CD4-positive, alpha-beta T cell treated with Interleukin-12 subunit alpha and Interleukin-12 subunit beta, for 1 hour (primary cell): ENCODE results near the gene USP7.
A peak's percentile ranks its signal among the peaks of the same experiment; 100 is the strongest.

ENCODE experiments used
- DNase-seq: peaks from one replicate; pipeline ENCODE4 v3.0.0-alpha.2; 2020

The USP7 gene

GRCh38 chr16:8950580-8951077 is 13.1 kb downstream of the USP7 start:
- DNase-seq: no peak

DNA sequence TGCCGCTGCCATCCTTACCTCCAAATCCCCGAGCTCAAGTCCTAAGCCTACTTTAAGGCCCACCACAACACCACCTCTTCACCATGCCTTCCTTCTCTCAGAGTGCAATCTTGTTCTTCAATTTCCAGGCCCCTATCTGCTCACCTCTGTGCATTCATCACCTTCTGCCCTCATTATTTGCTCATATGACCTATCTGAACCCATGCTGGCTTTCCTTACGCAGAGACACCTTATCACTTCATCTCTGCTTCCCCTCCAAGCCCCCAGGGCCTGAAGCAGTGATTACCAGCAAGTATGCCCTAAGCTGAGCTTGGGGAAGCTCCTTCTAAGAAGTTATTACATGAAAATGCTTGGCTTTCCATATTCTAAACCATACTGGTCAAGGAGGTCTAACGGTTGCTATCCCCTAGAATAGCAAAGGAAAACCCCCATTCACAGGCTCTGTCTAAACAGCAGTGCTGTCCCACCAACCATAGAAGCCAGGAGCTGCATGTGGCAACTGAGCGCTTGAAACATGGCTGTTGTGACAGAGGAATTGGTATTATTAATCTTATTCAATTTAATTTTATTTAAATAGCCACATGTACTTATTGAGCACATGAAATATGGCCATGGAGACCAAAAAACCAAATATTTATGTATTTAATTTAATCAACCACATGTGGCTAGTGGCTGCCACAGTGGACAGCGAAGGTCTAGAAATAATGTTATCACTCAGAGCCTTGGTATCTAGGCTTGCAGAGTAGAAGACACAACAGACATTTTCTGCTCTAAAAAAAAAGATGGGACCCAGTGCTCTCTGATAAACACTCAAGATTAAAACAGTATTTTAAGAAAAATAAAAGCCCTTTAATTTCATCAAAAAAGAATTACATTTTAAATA is 13.9 kb downstream of the USP7 start:
- DNase-seq: no peak

GRCh38 chr16:8948831-8949230 is 14.9 kb downstream of the USP7 start:
- no peak for DNase-seq

GRCh38 chr16:8948069-8948593 is 15.6 kb downstream of the USP7 start:
- DNase-seq: no peak

GRCh38 chr16:8946544-8946943 is 17.2 kb downstream of the USP7 start:
- DNase-seq: no peak

- DNase-seq: no peak
These were observed 17.9 kb downstream of the USP7 start for GRCh38 chr16:8945626-8946296.

DNA sequence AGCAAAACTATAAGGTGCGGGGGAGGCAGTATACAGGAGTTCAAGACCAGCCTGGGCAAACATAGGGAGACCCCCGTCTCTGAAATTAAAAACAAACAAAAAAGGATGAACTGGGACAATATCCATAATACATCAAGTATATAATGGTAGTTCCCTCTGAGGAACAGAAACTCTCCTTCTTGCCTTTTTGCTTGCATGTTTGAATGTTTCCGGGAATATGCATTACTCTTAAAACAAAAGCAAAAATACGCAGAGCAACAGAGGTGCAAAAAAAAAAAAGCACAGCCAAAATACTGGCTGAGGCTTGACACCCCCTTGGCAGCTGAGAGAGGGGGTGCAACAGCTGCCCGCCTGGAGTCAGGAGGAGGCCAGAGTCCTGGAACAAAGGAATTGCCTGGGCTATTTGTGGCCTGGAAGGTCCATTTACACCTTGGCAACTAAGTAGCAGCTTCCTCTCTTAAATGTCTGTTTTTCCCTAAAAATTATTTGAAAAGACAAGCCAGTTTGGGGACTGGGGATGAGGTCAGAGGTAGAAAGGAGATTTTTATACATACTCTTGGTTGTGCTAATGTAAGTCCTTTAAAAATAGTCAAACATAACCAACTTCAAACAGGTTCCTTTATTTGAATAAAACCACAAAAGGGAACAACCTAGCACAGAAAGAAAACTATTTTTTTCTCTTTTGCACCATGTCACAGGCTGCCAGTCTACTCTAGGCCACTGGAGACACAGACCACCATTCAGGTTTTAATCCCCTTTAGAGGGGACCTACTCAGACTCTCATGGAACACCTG is 19.5 kb downstream of the USP7 start:
- DNase-seq: no peak

GRCh38 chr16:8943001-8943763 is 20.5 kb downstream of the USP7 start:
- no peak for DNase-seq

DNA sequence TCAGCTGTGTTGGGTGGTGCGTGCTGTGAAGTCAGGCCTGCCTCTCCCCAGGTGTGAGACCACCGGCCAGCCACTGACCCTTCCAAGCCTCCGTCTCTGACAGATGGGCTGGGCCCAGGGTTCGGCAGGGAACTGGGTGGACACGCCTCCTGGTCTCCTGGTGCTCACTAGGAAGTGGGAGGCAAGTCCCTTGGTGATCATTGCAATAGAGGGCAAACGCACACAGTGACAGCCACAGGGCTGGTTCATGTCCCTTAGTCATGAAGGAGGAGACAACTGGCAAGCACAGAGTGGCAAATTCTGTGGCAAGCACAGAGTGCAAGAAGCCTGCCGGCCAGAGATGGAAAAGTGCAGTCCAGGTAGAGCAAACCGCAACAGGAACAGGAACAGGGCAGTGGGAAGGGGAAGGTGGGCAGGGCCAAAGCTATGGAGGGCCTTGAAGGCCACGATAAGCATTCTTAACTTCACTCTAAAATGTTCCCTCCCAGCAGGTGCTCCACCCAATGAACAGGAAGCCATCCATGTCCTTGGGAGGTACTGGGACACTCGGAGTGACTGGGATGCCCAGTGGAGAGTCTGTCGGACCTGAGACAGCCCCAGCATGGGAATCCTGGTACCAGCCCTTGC is 21.9 kb downstream of the USP7 start:
- no peak for DNase-seq

GRCh38 chr16:8937803-8938202 is 25.9 kb downstream of the USP7 start:
- no peak for DNase-seq

DNA sequence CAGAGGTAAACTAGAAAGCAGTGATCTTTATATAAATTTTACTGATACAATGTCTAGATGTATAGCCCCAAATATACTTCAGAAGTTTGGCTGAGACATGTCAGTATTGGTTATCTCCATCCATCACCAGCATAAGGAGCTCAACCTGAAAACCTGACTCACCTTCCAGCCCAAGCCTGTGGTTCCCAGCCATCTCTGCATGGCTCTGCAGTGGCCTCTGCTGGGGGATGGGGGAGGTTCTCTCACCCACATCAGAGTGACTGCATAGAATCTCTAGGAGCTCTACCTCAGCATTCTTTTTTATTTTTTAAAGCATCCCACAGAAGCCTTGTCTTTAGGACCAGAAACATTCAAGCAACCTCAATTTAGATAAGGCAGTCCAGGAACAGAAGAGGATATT is 27.3 kb downstream of the USP7 start:
- DNase-seq: peak; percentile 75

- DNase-seq: peak; percentile 21
These were observed 27.7 kb downstream of the USP7 start for GRCh38 chr16:8935989-8936388.

GRCh38 chr16:8934601-8935000 is 29.1 kb downstream of the USP7 start:
- DNase-seq: no peak

GRCh38 chr16:8931859-8932258 is 31.8 kb downstream of the USP7 start:
- DNase-seq: peak; percentile 58

DNA sequence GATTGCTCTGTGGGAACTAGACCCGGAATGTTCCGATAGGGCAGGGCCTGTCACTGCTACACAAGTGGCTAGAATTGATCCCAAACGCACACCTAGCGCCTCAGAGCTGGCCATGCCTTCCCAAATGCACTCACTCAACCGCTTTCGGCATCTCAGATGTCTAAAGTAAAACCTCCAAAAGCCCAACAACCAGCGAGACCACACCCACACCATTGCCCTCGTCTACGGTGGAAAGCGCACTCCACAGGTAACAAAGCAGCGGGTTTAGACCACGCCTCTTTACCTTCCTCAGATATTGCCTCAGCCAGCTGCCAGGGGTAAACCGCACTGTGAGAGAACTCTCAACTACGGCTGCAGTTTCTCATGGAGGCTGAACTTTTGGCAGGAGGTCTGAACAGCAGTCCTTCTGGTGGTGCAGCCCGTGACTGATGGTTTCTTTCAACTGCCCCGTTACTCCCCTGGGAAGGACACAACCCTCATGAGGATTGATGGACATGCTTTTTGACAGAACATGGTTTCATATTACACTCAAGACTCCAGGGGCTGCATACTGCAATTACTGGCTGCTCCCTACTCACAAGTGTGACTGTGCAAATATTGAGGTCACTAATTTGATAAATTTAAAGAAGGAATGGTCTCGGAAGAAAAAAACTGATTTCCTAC is 34.5 kb downstream of the USP7 start:
- DNase-seq: no peak

GRCh38 chr16:8928467-8928957 is 35.2 kb downstream of the USP7 start:
- DNase-seq: no peak

- DNase-seq: no peak
These were observed 36.9 kb downstream of the USP7 start for GRCh38 chr16:8926827-8927226.

- DNase-seq: no peak
These were observed 38.3 kb downstream of the USP7 start for GRCh38 chr16:8925455-8925854.

DNA sequence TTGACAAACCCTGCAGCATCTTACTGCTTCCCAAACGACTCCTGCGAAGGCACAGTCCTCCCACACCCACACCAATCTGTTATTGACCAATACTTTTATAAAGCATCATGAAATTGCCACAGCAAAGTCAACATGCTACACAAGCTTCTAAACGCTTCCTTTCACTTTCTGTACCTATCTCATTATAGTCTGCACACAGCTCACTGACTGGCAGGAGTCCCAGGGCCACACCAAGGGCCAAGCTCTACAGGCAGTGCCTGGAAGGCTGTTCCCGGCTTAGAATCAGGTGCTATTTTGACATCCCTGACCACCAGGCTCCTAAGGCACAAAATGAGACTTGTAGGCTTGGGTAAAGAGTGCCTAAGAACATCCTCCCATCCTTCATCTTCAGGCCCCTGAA is 39.5 kb downstream of the USP7 start:
- no peak for DNase-seq

DNA sequence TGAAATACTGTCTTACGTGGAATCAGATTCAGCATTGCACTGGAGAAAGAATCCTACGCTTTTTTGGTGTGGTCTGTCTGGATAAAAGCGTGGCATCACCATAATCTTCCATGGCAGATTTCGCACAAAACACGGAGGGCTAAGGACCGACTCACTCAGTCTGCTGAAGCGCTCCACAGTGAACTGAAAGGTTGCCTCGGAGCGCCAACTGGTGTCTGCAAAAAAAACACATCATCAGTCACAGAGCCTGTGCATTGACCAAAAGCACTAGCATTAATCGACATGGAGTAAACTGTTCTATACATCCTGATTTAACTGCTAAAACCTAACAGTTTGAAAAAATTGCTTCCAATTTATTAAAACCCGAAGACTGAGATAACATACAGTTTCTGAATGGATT is 40.5 kb downstream of the USP7 start:
- no peak for DNase-seq

DNA sequence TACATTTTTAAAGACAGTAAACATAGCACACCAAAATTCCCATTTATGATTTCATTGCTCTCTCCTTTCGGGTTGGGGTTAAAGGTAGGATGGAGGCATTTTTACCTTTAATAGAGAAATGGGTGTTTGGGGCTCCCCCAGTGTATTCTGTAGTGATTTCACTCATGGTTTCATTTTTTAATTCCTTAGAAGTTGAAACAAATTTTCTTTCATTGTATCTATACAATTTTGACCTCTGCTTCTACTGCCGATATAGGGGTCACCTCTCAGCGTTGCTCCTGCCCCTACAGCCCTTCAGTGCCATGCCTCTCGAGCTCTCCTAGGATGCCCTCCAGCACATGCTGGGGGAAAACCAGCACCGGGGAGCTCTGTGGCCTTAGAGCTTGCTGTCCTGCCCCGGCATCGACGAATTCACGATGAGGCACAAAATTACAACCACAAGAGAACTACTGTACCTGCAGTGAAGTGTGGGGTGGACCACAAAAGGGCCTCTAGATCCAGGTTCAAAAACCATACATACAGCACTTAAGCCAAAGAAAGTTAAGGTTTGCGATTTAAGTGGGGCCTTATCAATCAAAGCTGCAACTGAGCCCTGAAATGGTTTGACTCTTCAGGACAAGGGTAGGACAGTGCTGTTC is 42.2 kb downstream of the USP7 start:
- DNase-seq: no peak
